HG03060 (cell line): Measurements from ENCODE around the gene ULBP2.
"Not testable (repeated sequence)": the region's sequence is repeated elsewhere in the genome, so short reads cannot be mapped to it uniquely, and the experiment has no call there.

Experiments used
- ATAC-seq: cut with Tn5 transposase; IDR thresholded peaks from one replicate; pipeline ENCODE4 v1.9.1; 2021; ENCODE audit warnings: low read depth, moderate number of reproducible peaks; ENCODE audit not compliant: unreplicated experiment

Gene ULBP2

GRCh38 chr6:149965194-149966020 is 23.6 kb downstream of the ULBP2 start:
- no peak for ATAC-seq

- ATAC-seq: not testable (repeated sequence)
These were observed 24.5 kb downstream of the ULBP2 start for GRCh38 chr6:149966319-149966718.

- ATAC-seq: no peak
These were observed 25.8 kb downstream of the ULBP2 start for GRCh38 chr6:149967591-149967990.

GRCh38 chr6:149967999-149968398 is 26.2 kb downstream of the ULBP2 start:
- not testable (repeated sequence) for ATAC-seq

GRCh38 chr6:149968909-149969308 is 27.1 kb downstream of the ULBP2 start:
- ATAC-seq: not testable (repeated sequence)

- ATAC-seq: no peak
These were observed 27.8 kb downstream of the ULBP2 start for GRCh38 chr6:149969635-149970034.

- not testable (repeated sequence) for ATAC-seq
These were observed 32.6 kb downstream of the ULBP2 start for GRCh38 chr6:149974394-149974793.

- ATAC-seq: no peak
These were observed 33.0 kb downstream of the ULBP2 start for GRCh38 chr6:149974825-149975224.

GRCh38 chr6:149975400-149975799 is 33.6 kb downstream of the ULBP2 start:
- no peak for ATAC-seq

- ATAC-seq: no peak
These were observed 35.4 kb downstream of the ULBP2 start for GRCh38 chr6:149977221-149977620.

GRCh38 chr6:149978610-149979009 is 36.8 kb downstream of the ULBP2 start:
- no peak for ATAC-seq

- no peak for ATAC-seq
These were observed 37.5 kb downstream of the ULBP2 start for GRCh38 chr6:149979293-149979692.

- ATAC-seq: no peak
These were observed 41.3 kb downstream of the ULBP2 start for GRCh38 chr6:149983145-149983544.

GRCh38 chr6:149984773-149985172 is 43.0 kb downstream of the ULBP2 start:
- ATAC-seq: no peak

- ATAC-seq: no peak
These were observed 43.7 kb downstream of the ULBP2 start for GRCh38 chr6:149985481-149985937.

GRCh38 chr6:149987602-149988107 is 45.8 kb downstream of the ULBP2 start:
- no peak for ATAC-seq

- no peak for ATAC-seq
These were observed 46.9 kb downstream of the ULBP2 start for GRCh38 chr6:149988550-149989346.

- no peak for ATAC-seq
These were observed 48.4 kb downstream of the ULBP2 start for GRCh38 chr6:149990212-149990660.

GRCh38 chr6:149990661-149991471 is 49.1 kb downstream of the ULBP2 start:
- no peak for ATAC-seq

GRCh38 chr6:149991472-149991795 is 49.6 kb downstream of the ULBP2 start:
- not testable (repeated sequence) for ATAC-seq
